Stimulated activated CD8-positive, alpha-beta memory T cell treated with anti-CD3 and anti-CD28 coated beads, Interleukin-2, amount 100 ng/mL, for 48 hours (primary cell): Measurements from ENCODE around the gene LRIG1.
"Not testable (repeated sequence)": the region's sequence is repeated elsewhere in the genome, so short reads cannot be mapped to it uniquely, and the experiment has no call there.

Source experiments
- DNase-seq, 2 donors: peaks; one replicate each; pipeline ENCODE4 v3.0.0-alpha.2; 2020; ENCODE audit warnings: low read depth in 2 of 2

LRIG1 gene

DNA sequence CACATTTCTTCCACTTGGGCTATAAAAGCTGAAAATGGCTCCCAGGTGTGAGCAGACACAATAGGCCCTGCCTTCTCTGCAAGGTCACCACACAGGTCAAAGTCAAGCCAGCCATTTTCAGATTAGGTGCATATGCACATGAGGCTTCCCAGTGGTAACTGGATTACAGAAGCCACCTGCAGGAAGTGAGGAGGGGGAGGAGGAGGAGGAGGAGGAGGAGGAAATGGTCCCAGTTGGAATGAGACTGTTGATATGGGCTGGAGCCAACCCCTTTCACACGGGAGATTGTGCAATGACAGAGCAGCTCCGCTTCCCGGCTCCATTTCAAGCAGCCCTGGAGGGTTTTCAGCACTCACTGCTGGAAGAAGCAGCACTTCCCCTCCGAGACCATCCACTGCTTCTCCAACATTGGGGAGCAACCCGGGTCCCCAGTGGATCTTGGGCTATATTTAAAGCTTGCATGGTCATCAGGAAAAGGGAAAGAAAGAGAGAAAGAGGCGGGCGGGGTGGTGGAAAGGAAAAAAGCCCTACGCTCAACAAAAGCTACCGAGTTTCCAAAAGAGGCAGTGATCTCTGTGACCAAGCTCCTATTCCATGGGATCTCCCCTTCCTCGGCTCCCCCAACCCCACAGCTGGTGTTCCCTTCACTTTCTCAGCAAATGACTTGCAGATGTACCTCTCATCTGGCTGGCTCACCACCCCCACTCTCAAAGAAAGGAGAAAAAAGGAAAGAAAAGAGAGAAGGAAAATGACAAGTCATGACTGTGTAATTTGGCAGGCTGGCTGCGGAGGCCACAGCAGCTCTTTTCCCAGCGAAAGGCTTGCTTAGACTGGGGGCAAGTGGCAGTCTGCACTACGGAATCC, 58.3 kb downstream of the LRIG1 start:
- DNase-seq, result no peak

GRCh38 chr3:66441692-66442091, 59.1 kb downstream of the LRIG1 start:
- DNase-seq, result no peak

DNA sequence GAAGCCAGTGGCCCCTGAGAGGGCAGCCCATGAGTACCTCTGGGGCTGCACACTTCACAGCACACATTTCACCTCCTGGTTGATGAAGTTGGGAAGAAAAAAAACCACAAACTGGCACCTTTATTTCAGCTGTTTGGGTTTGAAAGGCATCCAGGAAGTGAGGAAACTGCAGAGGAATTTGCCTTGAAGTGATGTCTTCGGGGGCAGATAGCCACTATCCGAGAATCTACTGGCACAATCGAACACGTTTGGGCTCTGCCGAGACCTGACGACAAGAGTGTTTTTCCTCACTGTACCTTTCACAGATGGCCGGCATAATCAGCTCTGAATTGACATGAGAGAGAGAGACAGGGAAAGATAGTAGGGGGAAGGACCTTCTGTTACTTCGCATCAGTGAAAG, 59.7 kb downstream of the LRIG1 start:
- DNase-seq, result no peak

DNA sequence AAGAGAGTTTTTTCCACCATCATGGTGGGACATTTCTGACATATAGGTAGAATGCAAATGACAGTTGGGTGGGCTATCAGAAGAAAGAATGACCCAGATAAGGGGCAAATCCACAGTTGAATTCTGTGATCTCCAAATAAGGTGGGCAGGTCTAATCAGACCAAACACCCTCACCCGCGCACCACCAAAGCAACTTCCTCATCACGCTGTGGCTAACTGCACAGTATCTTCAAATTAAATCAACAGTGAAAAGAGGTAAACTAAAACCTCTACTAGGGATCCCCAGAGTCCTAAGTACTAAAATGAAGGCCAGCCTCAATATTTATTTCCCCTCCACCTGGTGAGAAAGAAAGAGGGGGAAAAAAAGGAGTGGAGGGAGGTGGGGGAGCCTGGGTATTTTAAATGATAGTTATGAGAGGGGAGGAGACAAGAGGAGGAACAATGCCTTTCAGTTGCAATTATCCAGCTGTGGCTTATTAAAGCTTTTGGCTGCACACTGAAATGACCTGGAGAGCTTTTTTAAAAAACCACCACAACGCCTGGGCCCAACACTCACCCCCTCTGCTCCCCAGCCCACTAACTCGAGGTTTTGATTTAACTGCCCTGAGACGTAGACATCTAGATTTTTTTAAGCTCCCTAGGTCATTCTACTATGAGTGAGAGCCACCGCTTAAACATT, 61.0 kb downstream of the LRIG1 start:
- DNase-seq, result no peak

GRCh38 chr3:66438046-66438445, 62.8 kb downstream of the LRIG1 start:
- no peak for DNase-seq

GRCh38 chr3:66437341-66437929, 63.4 kb downstream of the LRIG1 start:
- DNase-seq, result no peak

GRCh38 chr3:66435989-66436388, 64.8 kb downstream of the LRIG1 start:
- DNase-seq, result no peak

DNA sequence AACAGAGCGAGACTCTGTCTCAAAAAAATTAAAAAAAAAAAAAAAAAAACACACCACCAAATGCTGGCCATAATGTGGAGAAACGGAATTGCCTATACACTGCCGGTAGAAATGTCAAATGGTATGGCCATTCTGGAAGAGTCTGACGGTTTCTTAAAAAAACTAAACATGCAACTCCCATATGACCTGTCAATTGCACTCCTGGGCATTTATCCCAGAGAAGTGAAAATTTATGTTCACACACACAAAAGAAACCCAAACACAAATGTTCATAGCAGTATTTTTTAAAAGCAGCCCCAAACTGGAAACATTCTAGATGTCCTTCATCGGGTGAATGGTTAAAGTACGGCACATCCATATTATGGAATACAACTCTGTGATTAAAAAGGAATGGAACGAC, 66.1 kb downstream of the LRIG1 start:
- no peak for DNase-seq

GRCh38 chr3:66433522-66433782, 67.4 kb downstream of the LRIG1 start:
- no peak for DNase-seq

GRCh38 chr3:66432767-66433521, 67.9 kb downstream of the LRIG1 start:
- DNase-seq, result no peak

DNA sequence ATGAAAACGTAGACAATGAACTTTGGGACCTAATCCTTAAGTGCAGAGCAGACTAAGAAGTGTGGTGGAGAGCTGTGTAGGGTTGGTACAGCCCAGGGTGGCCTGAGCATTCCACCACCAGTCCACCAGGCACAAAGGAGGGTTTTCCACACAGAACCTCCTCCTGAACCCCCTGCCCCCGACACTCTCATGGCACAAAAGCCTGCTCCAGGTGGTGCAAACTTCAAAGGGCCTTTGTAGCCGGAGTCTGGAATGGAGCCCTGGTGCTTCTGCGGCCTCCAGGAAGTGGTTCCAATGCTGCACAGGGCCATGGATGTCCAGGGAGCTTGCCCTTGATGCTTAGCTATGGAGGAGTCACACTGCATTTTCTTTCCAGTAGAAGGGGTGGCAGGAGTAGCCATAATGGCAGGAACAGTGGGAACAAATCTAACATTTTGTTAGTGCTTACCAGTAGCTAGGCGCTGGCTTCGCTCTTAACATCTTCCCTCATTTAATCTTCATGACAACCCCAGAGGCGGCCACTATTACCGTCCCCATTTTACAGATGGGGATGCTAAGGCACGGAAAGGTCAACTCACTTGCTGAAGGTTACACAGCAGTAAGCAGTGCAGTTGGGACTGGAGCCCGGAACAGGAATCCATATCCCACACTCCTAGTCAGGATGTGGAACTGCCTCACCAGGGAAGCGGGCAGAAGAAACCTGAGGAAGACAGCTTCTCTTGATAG, 68.6 kb downstream of the LRIG1 start:
- no peak for DNase-seq

DNA sequence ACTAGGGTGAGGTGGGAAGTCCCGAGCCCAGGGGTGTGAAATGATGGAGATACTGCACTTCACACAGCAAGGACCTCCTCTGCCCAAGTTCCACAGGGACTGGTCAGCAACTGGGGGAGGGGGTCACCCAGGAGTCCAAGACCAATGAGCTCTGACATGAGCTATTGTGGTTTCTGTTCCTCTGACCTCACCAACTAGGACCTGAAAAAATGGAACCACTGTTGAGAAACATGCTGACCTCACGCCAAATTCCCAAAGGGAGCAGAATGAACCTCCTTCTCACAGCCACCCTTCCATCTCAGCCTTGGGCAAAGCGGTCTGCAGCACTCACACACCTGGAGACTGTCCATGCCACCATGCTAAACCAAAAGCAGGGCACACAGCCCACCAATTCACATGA, 69.3 kb downstream of the LRIG1 start:
- no peak for DNase-seq

DNA sequence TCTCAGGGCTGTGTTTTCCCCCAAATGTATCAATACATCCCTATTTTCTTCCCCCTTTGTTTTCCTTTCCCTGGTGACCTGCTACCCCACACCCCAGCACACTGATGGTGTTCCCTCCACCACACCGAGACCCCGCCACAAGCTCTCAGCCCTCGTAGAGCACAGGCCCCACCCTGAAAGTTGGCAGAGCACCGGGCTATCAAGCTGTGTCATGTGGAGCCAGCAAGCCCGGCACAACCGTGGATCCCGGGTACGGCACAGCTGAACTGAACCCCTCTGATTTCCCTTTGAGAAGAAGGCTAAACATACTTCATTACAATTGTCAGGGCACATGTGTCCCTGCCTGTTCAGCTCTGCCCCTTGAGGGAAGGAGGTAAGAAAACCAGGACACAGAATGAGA, 69.9 kb downstream of the LRIG1 start:
- no peak for DNase-seq

DNA sequence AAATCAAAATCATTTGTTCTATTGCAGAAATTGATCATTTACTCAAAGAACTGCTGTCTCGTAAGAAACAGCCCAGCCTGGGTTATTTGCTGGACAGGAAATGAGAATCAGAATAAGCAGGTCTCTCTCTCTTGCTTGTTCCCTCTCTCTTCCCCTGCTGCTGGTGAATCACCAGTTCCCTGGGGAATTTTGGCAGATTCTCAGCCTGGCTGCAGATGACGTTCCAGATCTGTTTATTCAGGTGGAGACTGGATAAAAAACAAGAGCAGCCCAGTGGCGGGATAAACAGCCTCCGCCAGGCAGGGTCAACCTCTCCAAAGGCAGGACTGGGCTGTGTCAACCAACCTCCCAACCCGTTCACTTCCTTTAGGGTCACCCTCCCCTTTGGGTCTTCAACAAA, 72.1 kb downstream of the LRIG1 start:
- no peak for DNase-seq

DNA sequence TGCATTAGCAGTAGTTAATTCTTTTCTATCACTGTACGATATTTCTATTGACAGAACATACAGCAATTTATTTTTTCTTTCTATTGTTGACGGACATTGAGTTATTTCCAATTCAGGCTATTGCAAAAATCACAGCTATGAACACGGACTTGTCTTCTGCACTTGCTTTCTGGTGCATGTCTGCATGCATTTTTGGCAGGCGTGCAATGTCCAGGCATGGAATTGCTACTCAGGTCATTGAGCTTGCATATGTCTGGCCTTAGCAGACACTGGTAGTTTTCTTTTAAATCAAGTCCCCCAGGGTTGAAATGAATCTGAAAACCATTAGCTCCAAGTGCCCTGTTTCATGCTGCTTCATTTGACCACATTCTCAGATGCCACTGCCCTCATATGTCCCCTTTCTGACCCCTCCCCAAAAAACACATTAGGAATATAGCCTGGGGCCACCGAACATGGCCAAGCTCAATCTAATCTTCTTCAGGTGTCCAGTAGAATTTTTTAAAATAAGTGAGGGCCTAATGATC, 72.8 kb downstream of the LRIG1 start:
- DNase-seq, result no peak

- no peak for DNase-seq
Measured at GRCh38 chr3:66427352-66427751, 73.5 kb downstream of the LRIG1 start.

DNA sequence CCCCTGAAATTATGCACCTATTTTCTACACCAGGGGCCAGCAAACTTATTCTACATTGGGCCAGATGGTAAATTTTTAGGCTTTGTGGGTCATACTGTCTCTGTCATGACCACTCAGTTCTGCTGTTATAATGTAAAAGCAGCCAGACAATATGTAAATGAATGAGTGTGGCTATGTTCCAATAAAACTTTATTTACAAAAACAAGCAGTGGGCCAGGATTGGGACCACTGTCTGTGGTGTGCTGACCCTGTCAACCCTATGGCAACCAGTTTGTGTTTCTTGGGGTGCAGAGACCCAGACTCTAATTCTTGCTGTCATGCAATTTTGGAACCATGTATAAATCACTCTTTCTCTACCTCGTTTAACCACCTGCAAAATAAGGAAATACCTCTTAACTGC, 74.7 kb downstream of the LRIG1 start:
- DNase-seq, result no peak

DNA sequence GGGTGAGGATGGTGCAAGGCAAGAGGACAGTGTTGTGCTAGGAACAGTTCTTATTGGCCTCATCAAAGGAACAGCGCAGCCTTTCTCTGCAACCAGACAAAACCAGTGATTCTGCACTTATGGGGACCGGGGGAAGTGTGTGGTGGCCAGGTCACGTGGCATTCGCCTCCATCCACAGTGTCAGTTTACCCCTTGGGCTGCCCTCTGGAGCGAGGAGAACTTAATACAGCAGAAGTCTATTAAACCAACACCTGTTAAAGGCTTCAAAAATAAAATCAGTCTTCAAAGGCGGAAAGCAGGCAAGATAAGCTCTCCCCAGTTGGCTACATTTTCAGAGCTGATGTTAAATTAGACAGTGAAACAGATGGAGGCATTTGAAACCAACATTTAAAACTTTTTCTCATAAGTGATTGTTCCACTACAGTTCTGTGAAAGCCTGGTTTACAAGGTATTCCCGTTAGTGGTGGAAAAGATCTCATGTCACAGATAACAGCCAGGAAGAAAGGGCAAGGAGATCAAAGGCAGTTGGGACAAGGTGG, 75.2 kb downstream of the LRIG1 start:
- no peak for DNase-seq

- DNase-seq, result no peak
Measured at GRCh38 chr3:66425032-66425431, 75.8 kb downstream of the LRIG1 start.

DNA sequence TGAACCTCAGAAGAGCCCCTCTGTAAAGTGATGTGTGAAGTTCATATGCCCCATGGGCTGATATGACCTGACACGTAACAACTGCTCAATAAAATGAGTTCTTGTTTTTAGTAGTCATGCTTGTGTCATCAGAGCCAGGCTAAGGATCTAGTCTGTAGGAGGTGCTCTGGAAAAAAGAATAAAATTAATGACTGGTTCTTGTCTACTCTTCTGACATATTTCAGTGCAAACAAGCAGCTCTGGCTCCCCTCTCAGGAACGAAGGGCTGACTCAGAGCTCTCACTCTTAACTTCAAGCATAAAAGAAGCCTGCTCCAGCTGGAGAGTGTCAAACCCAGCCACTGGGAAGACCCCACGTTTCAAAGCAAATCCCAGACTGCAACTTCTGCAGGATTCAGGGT, 77.0 kb downstream of the LRIG1 start:
- no peak for DNase-seq

DNA sequence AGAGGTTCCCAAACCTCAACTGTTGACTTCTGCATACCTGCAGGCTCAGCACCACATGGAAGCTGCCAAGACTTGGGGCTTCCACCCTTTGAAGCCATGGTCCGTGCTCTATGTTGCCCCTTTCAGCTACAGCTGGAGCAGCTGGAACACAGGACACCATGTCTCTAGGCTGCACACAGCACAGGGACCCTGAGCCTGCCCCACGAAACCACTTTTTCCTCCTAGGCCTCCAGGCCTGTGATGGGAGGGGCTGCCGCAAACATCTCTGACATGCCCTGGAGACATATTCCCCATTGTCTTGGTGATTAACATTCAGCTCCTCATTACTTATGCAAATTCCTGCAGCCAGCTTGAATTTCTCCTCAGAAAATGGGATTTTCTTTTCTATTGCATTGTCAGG, 78.9 kb downstream of the LRIG1 start:
- DNase-seq, result not testable (repeated sequence)
